NCI-H345 (cell line): ENCODE measurements around the gene PPARA.

Experiments
- DNase-seq: peaks from one replicate; lab custom pipeline; 2025; lab: John Stamatoyannopoulos, UW

PPARA gene

GRCh38 chr22:46214149-46214548, 63.8 kb downstream of the PPARA start:
- no peak for DNase-seq

GRCh38 chr22:46214616-46215015, 64.3 kb downstream of the PPARA start:
- DNase-seq, result no peak

- peak; percentile 61 for DNase-seq
Observed at GRCh38 chr22:46219636-46220035, 69.3 kb downstream of the PPARA start.

GRCh38 chr22:46220921-46221320, 70.6 kb downstream of the PPARA start:
- no peak for DNase-seq

GRCh38 chr22:46224044-46224897, 73.9 kb downstream of the PPARA start:
- DNase-seq, result no peak

GRCh38 chr22:46224898-46225290, 74.6 kb downstream of the PPARA start:
- no peak for DNase-seq

- no peak for DNase-seq
Observed at GRCh38 chr22:46225631-46226030, 75.3 kb downstream of the PPARA start.

- DNase-seq, result no peak
Observed at GRCh38 chr22:46226577-46226976, 76.3 kb downstream of the PPARA start.

- DNase-seq, result no peak
Observed at GRCh38 chr22:46229701-46230100, 79.4 kb downstream of the PPARA start.

GRCh38 chr22:46230262-46230901, 80.1 kb downstream of the PPARA start:
- DNase-seq, result no peak

GRCh38 chr22:46233231-46233630, 82.9 kb downstream of the PPARA start:
- DNase-seq, result no peak

- DNase-seq, result no peak
Observed at GRCh38 chr22:46234969-46235368, 84.6 kb downstream of the PPARA start.

GRCh38 chr22:46237453-46238124, 87.3 kb downstream of the PPARA start:
- no peak for DNase-seq

GRCh38 chr22:46238541-46238940, 88.2 kb downstream of the PPARA start:
- no peak for DNase-seq

- no peak for DNase-seq
Observed at GRCh38 chr22:46239261-46240048, 89.1 kb downstream of the PPARA start.

GRCh38 chr22:46240073-46240472, 89.7 kb downstream of the PPARA start:
- DNase-seq, result no peak

- no peak for DNase-seq
Observed at GRCh38 chr22:46240506-46240905, 90.2 kb downstream of the PPARA start.

- DNase-seq, result no peak
Observed at GRCh38 chr22:46240907-46241306, 90.6 kb downstream of the PPARA start.

- DNase-seq, result no peak
Observed at GRCh38 chr22:46241396-46242007, 91.2 kb downstream of the PPARA start.

GRCh38 chr22:46242076-46242475, 91.8 kb downstream of the PPARA start:
- no peak for DNase-seq

GRCh38 chr22:46244771-46245170, 94.4 kb downstream of the PPARA start:
- no peak for DNase-seq

- DNase-seq, result peak; percentile 68
Observed at GRCh38 chr22:46245511-46245910, 95.2 kb downstream of the PPARA start.
